DMS 273 (cell line): ENCODE measurements around the gene NOS1.
A peak's percentile ranks its signal among the peaks of the same experiment; 100 is the strongest.
"Not testable (repeated sequence)": the region's sequence is repeated elsewhere in the genome, so short reads cannot be mapped to it uniquely, and the experiment has no call there.

ENCODE experiments used
- DNase-seq: peaks from one replicate; lab custom pipeline; 2025; ENCODE audit not compliant: unreplicated experiment; lab: John Stamatoyannopoulos, UW

NOS1 gene

DNA sequence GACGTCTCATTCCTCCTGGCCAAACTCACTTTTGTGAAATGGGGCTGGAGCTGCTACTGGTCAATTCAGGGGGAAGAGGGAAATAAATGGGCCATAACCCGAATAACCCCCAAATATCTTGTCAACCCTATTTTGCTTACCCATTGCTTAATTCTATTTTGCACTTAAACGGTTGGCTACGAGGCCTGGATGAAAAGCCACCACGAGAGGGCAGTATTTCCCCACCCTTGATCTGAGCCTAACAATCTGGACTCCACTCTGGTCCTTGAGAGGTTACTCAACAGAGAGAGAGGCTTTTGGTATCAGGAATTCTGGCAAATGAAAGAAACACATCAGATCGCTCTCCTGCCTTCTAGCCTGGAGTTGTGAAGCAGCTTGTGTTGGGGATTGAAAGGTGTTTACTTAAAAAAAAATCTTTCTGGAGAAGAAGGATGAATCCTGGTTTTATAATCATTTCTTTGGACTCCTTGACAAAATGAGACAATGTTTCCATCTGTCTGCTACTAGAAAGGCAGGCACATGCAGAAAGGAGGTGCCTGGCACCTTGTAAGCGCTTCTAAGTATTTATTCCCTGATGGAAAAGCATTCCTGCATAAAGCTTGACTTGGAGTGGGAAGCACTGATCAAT lies 148.7 kb downstream of the NOS1 start:
- DNase-seq, result peak; percentile 86

DNA sequence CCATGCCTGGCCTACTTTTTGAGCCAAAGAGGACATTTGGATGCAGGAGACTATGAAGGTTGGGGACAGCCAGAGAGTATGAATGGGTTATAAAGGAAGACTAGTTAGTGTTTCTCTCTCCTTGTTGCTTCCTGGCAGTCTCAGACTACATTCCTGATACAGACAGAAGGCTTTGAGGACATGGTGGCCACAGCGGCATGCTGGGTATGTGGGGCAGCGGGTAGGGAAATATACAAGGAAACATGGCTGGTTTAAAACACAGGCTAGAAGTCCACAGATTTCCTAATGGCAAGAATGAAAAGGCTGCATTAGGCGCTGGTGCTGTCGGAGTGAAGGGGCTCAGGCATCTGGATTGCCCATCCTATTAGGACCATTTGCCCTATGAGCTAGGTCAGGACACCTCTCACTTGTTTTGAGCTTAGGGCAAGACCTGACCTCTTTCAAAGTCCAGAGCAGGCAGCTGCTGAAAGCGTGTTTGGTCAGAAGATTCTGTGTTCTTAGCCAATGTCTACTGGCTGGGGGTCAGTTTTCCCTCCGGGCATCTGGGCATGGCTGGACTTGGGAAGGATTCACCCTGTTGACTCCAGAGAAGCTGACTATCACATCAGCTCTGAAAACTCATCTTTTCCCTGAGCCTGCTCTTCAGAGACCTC lies 151.0 kb downstream of the NOS1 start:
- no peak for DNase-seq

GRCh38 chr12:117209626-117210025 lies 151.8 kb downstream of the NOS1 start:
- DNase-seq, result peak; percentile 6

DNA sequence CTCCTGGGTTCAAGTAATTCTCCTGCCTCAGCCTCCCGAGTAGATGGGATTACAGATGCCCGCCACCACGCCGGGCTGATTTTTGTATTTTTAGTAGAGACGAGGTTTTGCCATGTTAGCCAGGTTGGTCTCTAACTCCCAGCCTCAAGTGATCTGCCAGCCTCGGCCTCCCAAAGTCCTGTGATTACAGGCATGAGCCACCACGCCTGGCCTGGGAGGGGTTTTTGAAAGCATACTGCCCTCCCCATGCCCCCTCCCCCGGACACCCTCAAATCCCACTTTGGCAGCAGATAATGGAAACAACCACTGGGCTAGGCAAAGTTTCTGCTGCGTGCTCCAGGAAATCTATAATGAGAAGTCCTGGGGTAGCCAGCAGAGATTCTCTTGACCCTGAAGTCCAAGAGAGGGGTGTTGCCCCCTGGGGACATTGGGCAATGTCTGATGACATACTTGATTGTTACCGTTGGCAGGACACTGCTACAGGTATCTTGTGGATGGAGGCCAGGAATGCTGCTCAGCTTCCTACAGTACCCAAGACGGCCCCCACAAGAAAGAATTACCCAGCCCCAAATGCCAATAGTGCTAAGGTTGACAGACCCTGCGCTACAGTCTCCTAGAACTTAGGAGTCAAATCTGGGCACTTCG lies 152.5 kb downstream of the NOS1 start:
- no peak for DNase-seq

DNA sequence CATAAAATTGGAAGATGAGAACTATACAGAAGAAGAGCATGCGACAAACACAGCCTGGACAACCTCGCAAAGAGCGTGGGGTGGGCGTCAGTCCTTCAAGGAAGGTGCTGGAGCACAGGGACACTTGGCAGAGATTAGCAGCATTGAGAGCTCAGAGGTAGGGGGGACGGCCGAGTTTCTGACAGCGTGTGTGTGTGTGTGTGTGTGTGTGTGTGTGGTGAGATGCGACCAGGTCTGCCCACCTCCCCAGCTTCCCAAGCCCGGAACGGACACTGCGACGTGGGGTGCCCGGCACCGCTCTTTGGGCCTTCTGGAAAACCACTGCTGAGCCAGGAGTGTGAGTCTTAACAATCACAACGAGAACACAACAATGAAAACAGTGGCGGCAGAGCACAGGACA lies 153.2 kb downstream of the NOS1 start:
- no peak for DNase-seq

GRCh38 chr12:117207675-117208074 lies 153.8 kb downstream of the NOS1 start:
- DNase-seq, result no peak

- no peak for DNase-seq
Measured at GRCh38 chr12:117202556-117202955, 158.9 kb downstream of the NOS1 start.

- no peak for DNase-seq
Measured at GRCh38 chr12:117202033-117202432, 159.4 kb downstream of the NOS1 start.

DNA sequence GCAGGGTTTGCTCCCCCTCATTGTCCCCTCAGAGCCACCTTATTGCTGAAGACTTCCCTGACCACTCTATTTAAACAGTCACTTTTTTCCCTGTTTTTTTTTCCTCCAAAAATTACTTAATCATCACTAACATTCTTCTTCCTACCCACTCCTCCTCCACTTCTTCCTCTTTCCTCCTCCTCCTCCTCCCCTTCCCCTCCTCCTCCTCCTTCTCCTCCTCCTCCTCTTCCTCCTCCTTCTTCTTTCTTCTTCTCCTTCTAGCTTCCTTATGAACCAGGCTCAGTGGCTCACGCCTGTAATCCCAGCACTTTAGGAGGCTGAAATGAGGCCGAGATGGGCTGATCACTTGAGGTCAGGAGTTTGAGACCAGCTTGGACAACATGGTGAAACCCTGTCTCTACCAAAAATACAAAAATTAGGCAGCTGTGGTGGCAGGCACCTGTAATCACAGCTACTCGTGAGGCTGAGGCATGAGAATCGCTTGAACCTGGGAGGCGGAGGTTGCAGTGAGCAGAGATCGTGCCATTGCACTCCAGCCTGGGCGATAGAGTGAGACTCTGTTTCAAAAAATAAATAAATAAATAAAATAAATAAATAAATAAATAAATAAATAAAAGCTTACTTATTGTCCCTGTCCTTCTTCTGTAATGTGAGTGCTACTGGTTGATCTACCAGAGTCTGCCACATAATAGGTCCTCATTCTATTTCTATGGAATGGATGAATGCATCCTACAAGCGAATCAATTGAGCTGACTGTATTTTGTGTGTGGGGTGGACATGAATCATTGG lies 161.3 kb downstream of the NOS1 start:
- not testable (repeated sequence) for DNase-seq

- not testable (repeated sequence) for DNase-seq
Measured at GRCh38 chr12:117196334-117196733, 165.1 kb downstream of the NOS1 start.

GRCh38 chr12:117195027-117195426 lies 166.4 kb downstream of the NOS1 start:
- DNase-seq, result peak; percentile 4

- no peak for DNase-seq
Measured at GRCh38 chr12:117193903-117194302, 167.5 kb downstream of the NOS1 start.

DNA sequence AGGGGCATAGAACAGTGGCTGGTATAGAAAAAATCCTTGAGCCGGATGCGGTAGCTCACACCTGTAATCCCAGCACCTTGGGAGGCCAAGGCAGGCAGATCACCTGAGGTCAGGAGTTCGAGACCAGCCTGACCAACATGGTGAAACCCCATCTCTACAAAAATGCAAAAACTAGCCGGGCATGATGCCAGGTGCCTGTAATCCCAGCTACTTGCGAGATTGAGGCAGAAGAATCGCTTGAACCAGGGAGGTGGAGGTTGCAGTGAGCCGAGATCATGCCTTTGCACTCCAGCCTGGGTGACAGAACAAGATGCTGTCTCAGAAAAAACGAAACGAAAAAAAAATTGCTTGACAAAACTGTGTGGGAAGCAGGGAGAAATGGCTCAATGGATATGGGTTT lies 168.8 kb downstream of the NOS1 start:
- not testable (repeated sequence) for DNase-seq

DNA sequence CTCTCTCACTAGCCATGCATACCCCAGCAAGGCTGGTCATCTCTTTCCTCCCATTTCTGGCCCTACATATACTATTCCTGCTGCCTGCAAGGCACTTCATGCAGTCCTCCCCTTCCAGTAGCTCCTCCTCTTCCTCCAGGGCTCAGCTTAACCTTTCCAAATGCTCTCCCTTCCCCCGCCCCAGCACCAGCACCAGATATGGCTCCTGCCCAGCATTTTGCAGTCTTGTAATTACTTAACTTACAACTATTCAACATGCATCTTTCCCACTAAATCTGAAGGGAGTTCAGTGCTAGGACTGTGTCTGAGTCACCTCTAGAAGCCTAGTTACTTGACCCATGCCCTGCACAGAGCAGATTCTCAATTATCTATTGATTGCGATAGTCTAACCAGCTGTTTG lies 169.4 kb downstream of the NOS1 start:
- peak; percentile 24 for DNase-seq

- peak; percentile 94 for DNase-seq
Measured at GRCh38 chr12:117190210-117190781, 171.1 kb downstream of the NOS1 start, which contains the start of gene FBXO21. Gene FBXO21, minus strand, starts transcription at chr12:117190470. Its CDS starts 14 bp downstream, at chr12:117190456.

DNA sequence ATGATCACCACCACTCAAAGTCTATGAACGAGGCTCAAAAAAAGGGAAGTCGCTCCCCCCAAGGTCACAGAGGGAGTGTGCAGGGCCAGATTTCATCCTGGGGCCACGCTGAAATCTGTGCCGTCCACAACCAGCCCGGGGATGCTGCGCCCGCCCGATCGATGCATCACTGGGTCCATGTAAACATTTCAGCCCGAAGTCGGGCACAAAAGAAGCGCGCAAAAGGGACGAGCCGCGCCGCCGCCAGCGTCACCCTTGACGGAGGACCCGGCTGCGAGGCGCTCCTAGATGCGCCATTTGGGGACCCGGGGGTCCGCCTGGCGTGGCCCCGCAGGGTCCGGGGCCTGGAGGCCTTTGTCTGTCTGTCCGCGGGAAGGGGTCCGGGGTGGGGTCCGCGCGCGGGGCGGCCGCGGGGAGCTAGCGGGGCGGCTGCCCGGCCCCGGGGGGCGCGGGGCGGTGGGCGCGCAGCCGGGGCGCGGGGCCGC lies 171.7 kb downstream of the NOS1 start:
- DNase-seq, result peak; percentile 47

GRCh38 chr12:117188961-117189724 lies 172.3 kb downstream of the NOS1 start:
- peak; percentile 14 for DNase-seq

- no peak for DNase-seq
Measured at GRCh38 chr12:117188121-117188665, 173.2 kb downstream of the NOS1 start.

GRCh38 chr12:117187421-117187820 lies 174.0 kb downstream of the NOS1 start:
- no peak for DNase-seq

DNA sequence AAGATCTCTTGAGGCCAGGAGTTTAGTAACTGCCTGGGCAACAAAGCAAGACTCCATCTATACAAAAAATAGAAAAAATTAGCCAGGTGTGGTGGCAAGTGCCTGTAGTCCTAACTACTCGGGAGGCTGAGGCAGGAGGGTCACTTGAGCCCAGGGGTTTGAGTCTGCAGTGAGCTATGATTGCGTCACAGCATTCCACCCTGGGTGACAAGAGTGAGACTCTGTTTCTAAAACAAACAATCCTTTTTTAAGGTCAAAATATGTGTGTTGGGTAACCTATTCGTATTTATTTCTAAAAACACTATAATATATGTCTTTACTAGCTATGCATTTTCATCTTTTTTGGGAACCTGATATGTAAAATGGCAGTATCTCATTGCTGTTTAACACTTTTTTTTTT lies 178.6 kb downstream of the NOS1 start:
- DNase-seq, result no peak
